A673 (cell line): Measurements from ENCODE around the gene ZNF281. TPM values are rescaled to one million over a fixed set of nuclear protein-coding genes. Genes with fewer than 3 reads are reported as not detected.
A peak's percentile ranks its signal among the peaks of the same experiment; 100 is the strongest.

Source experiments
- Bru-seq: library from RNA; stranded (reverse); fragments of 400-500 nt; gene quantifications from one replicate; lab custom pipeline; 2021; lab: Mats Ljungman, UMichigan
- BruChase-seq, 2 experiments: library from RNA; stranded (reverse); fragments of 400-500 nt; gene quantifications; one replicate each; lab custom pipeline; 2021; lab: Mats Ljungman, UMichigan
- BruUV-seq: library from RNA; stranded (reverse); fragments of 400-500 nt; replicated peaks from 2 replicates; lab custom pipeline; 2021; lab: Mats Ljungman, UMichigan
- CTCF ChIA-PET: fragments of 300-600 bp; sonication (Branson Sonifier 250); formaldehyde crosslinking; loops from one replicate; lab custom pipeline; 2022; ENCODE audit warnings: antibody characterized with exemption; lab: Charles Lee
- POLR2A ChIA-PET: fragments of 300-600 bp; sonication (Branson Sonifier 250); formaldehyde crosslinking; loops from one replicate; lab custom pipeline; 2022; ENCODE audit warnings: antibody characterized with exemption; ENCODE audit not compliant: low non-redundant PET; lab: Charles Lee
- DNase-seq: peaks from one replicate; pipeline ENCODE4 v3.0.0-alpha.2; 2015; ENCODE audit warnings: low spot score
- H3K27ac ChIP-seq: fragments of 200-600 bp; sonication (generic); 2 replicates; pipeline ENCODE4 v1.5.1; 2016; ENCODE audit warnings: mixed run types, low read depth, mild to moderate bottlenecking, mixed read lengths, antibody characterized with exemption, low read length; ENCODE audit not compliant: poor library complexity, severe bottlenecking
- H3K27me3 ChIP-seq: fragments of 200-600 bp; sonication (generic); replicated peaks from 2 replicates; pipeline ENCODE4 v1.6.1; 2017; ENCODE audit warnings: mixed run types, low read depth, mild to moderate bottlenecking, mixed read lengths, antibody characterized with exemption, low read length; ENCODE audit not compliant: insufficient read depth, poor library complexity
- H3K36me3 ChIP-seq: fragments of 200-600 bp; sonication (generic); 2 replicates; pipeline ENCODE4 v1.6.1; 2016; ENCODE audit warnings: mixed run types, mild to moderate bottlenecking, mixed read lengths, antibody characterized with exemption, low read length; ENCODE audit not compliant: insufficient read depth, poor library complexity, severe bottlenecking
- H3K4me1 ChIP-seq: fragments of 200-600 bp; sonication (generic); 2 replicates; pipeline ENCODE4 v1.6.1; 2017; ENCODE audit warnings: mixed run types, mild to moderate bottlenecking, mixed read lengths, antibody characterized with exemption, low read length; ENCODE audit not compliant: insufficient read depth, poor library complexity, severe bottlenecking
- H3K4me3 ChIP-seq: fragments of 200-600 bp; sonication (generic); 2 replicates; pipeline ENCODE4 v1.5.1; 2016; ENCODE audit warnings: low read depth, mixed run types, mild to moderate bottlenecking, mixed read lengths, low read length; ENCODE audit not compliant: poor library complexity, severe bottlenecking
- H3K9me3 ChIP-seq: fragments of 200-600 bp; sonication (generic); 2 replicates; pipeline ENCODE4 v1.6.1; 2016; ENCODE audit warnings: mixed run types, low read depth, mild to moderate bottlenecking, mixed read lengths, antibody characterized with exemption, low read length; ENCODE audit not compliant: poor library complexity, severe bottlenecking
- EZH2 ChIP-seq: fragments of 200-600 bp; sonication (generic); IDR thresholded peaks from 2 replicates; pipeline ENCODE4 v1.6.1; 2017; ENCODE audit warnings: borderline replicate concordance, low read depth, mild to moderate bottlenecking, mixed read lengths, antibody characterized with exemption, low read length; ENCODE audit not compliant: poor library complexity, severe bottlenecking
- intact Hi-C: fragments of 100-400 bp; cut with micrococcal nuclease; formaldehyde crosslinking; loops from one replicate; pipeline ENCODE4 v1.10.0; 2022; ENCODE audit not compliant: unreplicated experiment
- long read RNA-seq: library from polyadenylated mRNA; stranded (forward); transcript quantifications from one replicate; pipeline ENCODE4 v2.0.0, GENCODE V29; 2022
- total RNA-seq: library from RNA; stranded (reverse); gene quantifications from 2 replicates; pipeline ENCODE4 v1.2.3, GENCODE V29; 2021
- TF ChIP-seq, protein P1 (sequence below): fragments of 300-800, 200-600 bp; sonication (generic); conservative IDR thresholded peaks from 2 replicates; pipeline ENCODE4 v1.5.1; 2017; ENCODE audit warnings: low read depth, mild to moderate bottlenecking, antibody characterized with exemption, low read length, moderate library complexity, mixed read lengths

Gene ZNF281
- total RNA-seq (22.9 and 24.3 TPM in 2 replicates), Bru-seq, nascent RNA (percentile 91 among the genes with signal in this experiment), BruChase-seq, experiment 1, labeled RNA remaining after a 2-hour chase (percentile 99 among the genes with signal in this experiment), BruChase-seq, experiment 2, labeled RNA remaining after a 6-hour chase (percentile 85 among the genes with signal in this experiment)
- long read RNA-seq, full-length matches to known transcripts, result 22 of 31 reads
- long read RNA-seq, partial matches to known transcripts, result 0 of 31 reads
- long read RNA-seq, other reads (novel, unspliced or antisense), result 9 of 31 reads

DNA sequence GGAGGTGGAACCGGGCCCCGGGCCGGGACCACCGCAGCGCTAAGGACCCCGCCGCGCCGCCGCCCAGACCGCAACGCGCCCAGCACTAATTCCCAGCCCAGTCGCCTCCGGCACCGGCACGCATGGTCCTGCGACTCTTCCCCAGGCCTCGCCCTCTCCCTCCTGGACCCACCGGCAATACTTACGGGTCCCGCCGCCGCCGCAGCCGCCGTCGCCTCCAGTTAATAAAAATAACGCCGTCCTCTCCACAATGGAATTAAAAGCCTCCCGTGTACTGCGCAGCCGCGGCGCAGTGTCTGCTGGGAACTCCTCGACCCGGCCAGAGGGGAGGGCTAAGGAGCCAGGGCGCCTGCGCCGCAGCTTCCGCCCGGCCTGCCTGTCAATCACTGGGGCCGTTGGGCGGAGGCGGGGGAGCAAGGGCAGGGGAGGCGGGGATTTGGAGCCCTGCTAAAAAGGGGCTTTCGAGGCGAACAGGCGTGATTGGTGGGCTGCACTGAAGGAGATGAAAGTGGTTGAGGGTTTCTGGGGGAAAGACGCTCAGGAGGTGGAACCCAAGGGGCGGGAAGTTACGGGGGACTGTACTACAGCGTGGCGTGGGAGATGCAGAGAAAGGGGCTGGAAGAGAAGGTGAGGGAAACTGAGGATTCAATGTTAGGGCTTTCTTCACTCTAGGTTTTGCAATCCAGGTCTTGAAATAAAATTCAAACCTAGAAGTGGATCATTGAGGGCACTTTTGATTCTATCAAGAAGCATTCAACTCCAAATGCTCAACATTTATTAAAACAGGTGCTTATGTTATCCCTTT lies at the start of gene ZNF281:
ZNF281 (minus strand) TSS at position 276 of the 805 bp plus-strand sequence. CDS start 331 bp downstream, outside the sequence.
- intact Hi-C loops, result no loop called here
- H3K36me3 ChIP-seq, result peaks cover 33% of the 10 kb centered on the region
- POLR2A ChIA-PET, result no interaction called here
- peaks cover 29% of the 10 kb centered on the region for H3K4me1 ChIP-seq
- peak; percentile 98 for DNase-seq
- peak within 1 kb of the TSS; percentile 89 for H3K27ac ChIP-seq
- H3K4me3 ChIP-seq, result peak within 1 kb of the TSS; percentile 92
- H3K27me3 ChIP-seq, result no peaks in the 10 kb centered on the region
- no TSS peak for BruUV-seq
- CTCF ChIA-PET, result interaction anchor here (0.7 kb wide), 1 partner anchor 155 kb away, joined by 5 read pairs; no protein-coding TSS in a partner anchor
- no peaks in the 10 kb centered on the region for H3K9me3 ChIP-seq
- TF ChIP-seq, protein P1, sequence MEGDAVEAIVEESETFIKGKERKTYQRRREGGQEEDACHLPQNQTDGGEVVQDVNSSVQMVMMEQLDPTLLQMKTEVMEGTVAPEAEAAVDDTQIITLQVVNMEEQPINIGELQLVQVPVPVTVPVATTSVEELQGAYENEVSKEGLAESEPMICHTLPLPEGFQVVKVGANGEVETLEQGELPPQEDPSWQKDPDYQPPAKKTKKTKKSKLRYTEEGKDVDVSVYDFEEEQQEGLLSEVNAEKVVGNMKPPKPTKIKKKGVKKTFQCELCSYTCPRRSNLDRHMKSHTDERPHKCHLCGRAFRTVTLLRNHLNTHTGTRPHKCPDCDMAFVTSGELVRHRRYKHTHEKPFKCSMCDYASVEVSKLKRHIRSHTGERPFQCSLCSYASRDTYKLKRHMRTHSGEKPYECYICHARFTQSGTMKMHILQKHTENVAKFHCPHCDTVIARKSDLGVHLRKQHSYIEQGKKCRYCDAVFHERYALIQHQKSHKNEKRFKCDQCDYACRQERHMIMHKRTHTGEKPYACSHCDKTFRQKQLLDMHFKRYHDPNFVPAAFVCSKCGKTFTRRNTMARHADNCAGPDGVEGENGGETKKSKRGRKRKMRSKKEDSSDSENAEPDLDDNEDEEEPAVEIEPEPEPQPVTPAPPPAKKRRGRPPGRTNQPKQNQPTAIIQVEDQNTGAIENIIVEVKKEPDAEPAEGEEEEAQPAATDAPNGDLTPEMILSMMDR, result no peak

DNA sequence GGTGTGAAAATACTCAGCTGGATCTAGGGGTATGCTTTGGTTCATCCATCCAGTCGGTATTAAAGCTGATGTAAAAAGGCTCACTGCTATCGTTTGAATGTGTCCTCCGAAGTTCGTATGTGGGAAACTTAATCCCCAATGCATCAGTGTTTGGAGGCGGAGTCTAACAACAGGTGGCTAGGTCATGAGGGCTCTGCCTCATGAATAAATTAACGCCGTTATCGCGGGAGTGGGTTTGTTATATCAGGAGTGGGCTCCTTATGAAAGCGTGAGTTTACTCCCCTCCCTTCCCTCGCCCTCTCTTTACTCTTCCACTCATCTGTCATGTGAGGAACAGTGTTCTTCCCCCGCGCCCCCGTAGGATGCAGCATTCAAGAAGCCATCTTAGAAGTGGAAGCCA lies 48.9 kb upstream of the ZNF281 start:
- Histone ChIP-seq H3K9me3 (no peaks in the 10 kb centered on the region), H3K4me1 (no peaks in the 10 kb centered on the region), H3K27ac (no peak overlapping the region), H3K27me3 (no peaks in the 10 kb centered on the region), H3K36me3 (no peaks in the 10 kb centered on the region), H3K4me3 (no peak overlapping the region)
- POLR2A ChIA-PET, result no interaction called here
- no peak for TF ChIP-seq EZH2
- TF ChIP-seq, protein P1, result no peak
- DNase-seq, result no peak
- BruUV-seq, result no TSS peak
- intact Hi-C loops, result no loop called here
- CTCF ChIA-PET, result no interaction called here

DNA sequence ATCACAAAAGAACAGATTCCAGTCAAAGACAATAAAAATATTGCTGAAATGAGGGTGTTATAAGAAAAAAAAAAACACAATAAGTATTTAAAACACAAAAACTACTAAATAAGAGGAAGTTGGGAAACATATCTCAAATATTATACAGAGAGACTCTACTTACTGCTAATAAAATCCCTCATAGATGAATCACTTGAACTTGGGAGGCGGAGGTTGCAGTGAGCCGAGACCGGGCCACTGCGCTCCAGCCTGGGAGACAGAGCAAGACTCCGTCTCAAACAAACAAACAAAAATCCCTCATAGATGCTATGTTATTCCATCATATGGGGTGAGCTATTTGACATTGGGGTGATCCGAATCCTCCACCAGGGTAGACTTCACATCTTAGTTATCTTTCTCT lies 48.0 kb upstream of the ZNF281 start:
- no TSS peak for BruUV-seq
- POLR2A ChIA-PET, result no interaction called here
- Histone ChIP-seq H3K9me3 (no peaks in the 10 kb centered on the region), H3K27ac (no peak overlapping the region), H3K27me3 (no peaks in the 10 kb centered on the region), H3K4me1 (no peaks in the 10 kb centered on the region), H3K4me3 (no peak overlapping the region), H3K36me3 (no peaks in the 10 kb centered on the region)
- DNase-seq, result no peak
- CTCF ChIA-PET, result no interaction called here
- no peak for TF ChIP-seq EZH2
- TF ChIP-seq, protein P1, result no peak
- intact Hi-C loops, result no loop called here
